ENCODE measurements around the gene KRTAP1-5.

The KRTAP1-5 gene

GRCh38 chr17:40993839-40994238 is 33.2 kb downstream of the KRTAP1-5 start, which contains the start of gene KRTAP3-3:
KRTAP3-3 (minus strand) TSS chr17:40994164; CDS start chr17:40994097, 67 bp downstream.
- H3K27ac ChIP-seq (ENCODE audit: low read depth, low read length): no peak within 1 kb of the TSS
- H3K9me3 ChIP-seq (ENCODE audit: control insufficient read depth in 5 of 5, low read length in 5 of 5): peaks cover 0 to 4% (median 2%) of the 10 kb centered on the region in 5 donors
- H3K9ac ChIP-seq (ENCODE audit: low read length in 5 of 5): no peak within 1 kb of the TSS
- no peaks in the 10 kb centered on the region for H3K36me3 ChIP-seq (ENCODE audit: control insufficient read depth in 5 of 5, insufficient read depth in 5 of 5, low read length in 5 of 5)
- H3K27me3 ChIP-seq (ENCODE audit: control insufficient read depth in 5 of 5, insufficient read depth in 4 of 5, low read length in 5 of 5): peaks cover 0 to 10% (median 4%) of the 10 kb centered on the region in 5 donors
- no peaks in the 10 kb centered on the region for H3K4me1 ChIP-seq (ENCODE audit: control insufficient read depth in 5 of 5, insufficient read depth in 5 of 5, low read length in 5 of 5)
- H3K4me3 ChIP-seq (ENCODE audit: low read depth in 1 of 5, low read length in 5 of 5): no peak within 1 kb of the TSS

DNA sequence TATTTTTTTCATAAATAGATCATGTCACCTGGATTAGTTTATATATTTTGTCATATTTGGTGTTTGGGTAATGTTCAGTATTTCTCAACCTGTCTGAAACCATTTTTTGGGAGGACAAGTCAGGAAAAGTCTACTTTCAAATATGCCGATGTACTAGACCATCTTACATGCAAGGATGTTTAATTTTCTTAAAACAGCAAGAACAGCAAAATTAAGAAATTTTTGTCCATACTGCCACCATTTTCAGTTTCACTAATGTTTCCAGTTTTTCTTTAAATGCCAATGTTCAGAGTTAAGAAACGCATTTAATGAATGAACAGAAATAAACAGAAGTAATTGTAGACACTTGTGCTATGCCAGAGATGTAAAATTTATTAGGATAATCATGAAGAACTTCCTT is 33.9 kb downstream of the KRTAP1-5 start:
- Histone ChIP-seq H3K27ac (ENCODE audit: low read depth, low read length) (no peak overlapping the region), H3K4me3 (ENCODE audit: low read depth in 1 of 5, low read length in 5 of 5) (no peak overlapping the region), H3K4me1 (ENCODE audit: control insufficient read depth in 5 of 5, insufficient read depth in 5 of 5, low read length in 5 of 5) (no peaks in the 10 kb centered on the region), H3K27me3 (ENCODE audit: control insufficient read depth in 5 of 5, insufficient read depth in 4 of 5, low read length in 5 of 5) (peaks cover 0 to 10% (median 4%) of the 10 kb centered on the region in 5 donors), H3K36me3 (ENCODE audit: control insufficient read depth in 5 of 5, insufficient read depth in 5 of 5, low read length in 5 of 5) (no peaks in the 10 kb centered on the region), H3K9me3 (ENCODE audit: control insufficient read depth in 5 of 5, low read length in 5 of 5) (peaks cover 0 to 4% (median 2%) of the 10 kb centered on the region in 5 donors), H3K9ac (ENCODE audit: low read length in 5 of 5) (no peak overlapping the region)

DNA sequence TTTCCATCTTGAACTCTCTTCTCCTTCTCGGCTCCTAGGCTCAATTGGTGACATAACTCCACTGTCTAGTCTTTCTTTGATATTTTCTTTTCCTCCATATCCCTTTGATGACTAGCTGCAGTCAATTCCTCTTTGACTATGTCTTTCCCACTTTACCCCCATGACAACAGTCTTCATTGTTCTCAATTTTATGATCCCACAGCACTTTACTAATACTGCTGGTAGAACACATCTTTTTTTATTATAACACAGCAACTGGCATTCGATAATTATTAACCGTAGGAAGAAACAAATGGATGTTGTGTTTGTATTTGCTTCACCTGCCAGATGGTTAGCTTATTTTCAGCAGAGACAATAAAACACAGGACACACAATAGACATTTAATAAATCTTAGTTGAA is 34.3 kb downstream of the KRTAP1-5 start:
- Histone ChIP-seq H3K4me1 (ENCODE audit: control insufficient read depth in 5 of 5, insufficient read depth in 5 of 5, low read length in 5 of 5) (no peaks in the 10 kb centered on the region), H3K4me3 (ENCODE audit: low read depth in 1 of 5, low read length in 5 of 5) (no peak overlapping the region), H3K27ac (ENCODE audit: low read depth, low read length) (no peak overlapping the region), H3K27me3 (ENCODE audit: control insufficient read depth in 5 of 5, insufficient read depth in 4 of 5, low read length in 5 of 5) (peaks cover 0 to 7% (median 4%) of the 10 kb centered on the region in 5 donors), H3K9ac (ENCODE audit: low read length in 5 of 5) (no peak overlapping the region), H3K9me3 (ENCODE audit: control insufficient read depth in 5 of 5, low read length in 5 of 5) (peaks cover 0 to 4% (median 2%) of the 10 kb centered on the region in 5 donors), H3K36me3 (ENCODE audit: control insufficient read depth in 5 of 5, insufficient read depth in 5 of 5, low read length in 5 of 5) (no peaks in the 10 kb centered on the region)

DNA sequence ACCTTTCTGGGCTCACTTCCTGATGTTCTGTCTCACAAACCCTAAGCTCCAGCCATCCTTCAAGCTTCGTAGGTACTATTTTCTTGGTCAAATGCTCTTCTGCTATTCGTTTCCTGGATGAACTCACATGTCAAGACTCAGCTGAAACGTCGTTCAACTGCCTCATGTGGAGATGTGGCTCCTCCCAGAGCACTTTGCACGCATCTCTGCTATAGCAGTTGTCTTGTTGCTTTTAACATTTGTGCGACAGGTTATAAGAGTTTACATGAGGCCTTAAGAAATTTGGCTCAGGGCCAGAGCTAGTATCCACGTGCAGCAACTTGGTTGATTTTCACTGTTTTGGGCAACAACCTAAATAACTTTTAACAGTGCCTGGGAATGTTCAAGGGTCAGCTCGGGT is 40.1 kb downstream of the KRTAP1-5 start:
- Histone ChIP-seq H3K27me3 (ENCODE audit: control insufficient read depth in 5 of 5, insufficient read depth in 4 of 5, low read length in 5 of 5) (peaks cover 0 to 8% (median 3%) of the 10 kb centered on the region in 5 donors), H3K9me3 (ENCODE audit: control insufficient read depth in 5 of 5, low read length in 5 of 5) (peaks cover 0 to 4% (median 2%) of the 10 kb centered on the region in 5 donors), H3K27ac (ENCODE audit: low read depth, low read length) (no peak overlapping the region), H3K4me1 (ENCODE audit: control insufficient read depth in 5 of 5, insufficient read depth in 5 of 5, low read length in 5 of 5) (no peaks in the 10 kb centered on the region), H3K9ac (ENCODE audit: low read length in 5 of 5) (no peak overlapping the region), H3K4me3 (ENCODE audit: low read depth in 1 of 5, low read length in 5 of 5) (no peak overlapping the region), H3K36me3 (ENCODE audit: control insufficient read depth in 5 of 5, insufficient read depth in 5 of 5, low read length in 5 of 5) (no peaks in the 10 kb centered on the region)

DNA sequence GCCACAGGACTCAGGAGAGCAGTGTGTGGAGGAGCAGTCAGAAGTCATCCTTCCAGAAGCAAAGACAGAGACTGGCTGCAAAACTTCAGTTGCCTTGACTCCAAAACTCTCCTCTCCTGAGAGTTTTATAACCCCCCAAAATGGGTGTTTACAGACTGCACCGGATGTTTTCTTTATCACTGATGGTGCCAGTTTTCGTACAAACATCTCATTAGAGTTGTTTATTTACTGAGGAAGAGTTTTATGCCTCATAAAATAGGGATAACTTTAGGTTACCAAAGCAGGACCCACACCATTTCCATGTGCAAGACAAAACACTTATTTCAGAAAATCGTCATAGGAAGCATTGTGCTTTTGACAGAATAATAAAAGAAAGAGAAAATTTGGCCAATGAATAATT is 42.8 kb downstream of the KRTAP1-5 start, which contains the start of gene KRT40:
TSS of gene KRT40 (minus strand) at position 101 of the 400 bp plus-strand sequence. CDS start at position 48, 53 bp downstream.
- Histone ChIP-seq H3K9me3 (ENCODE audit: control insufficient read depth in 5 of 5, low read length in 5 of 5) (no peaks in the 10 kb centered on the region), H3K4me3 (ENCODE audit: low read depth in 1 of 5, low read length in 5 of 5) (no peak within 1 kb of the TSS), H3K27me3 (ENCODE audit: control insufficient read depth in 5 of 5, insufficient read depth in 4 of 5, low read length in 5 of 5) (peaks cover 0 to 12% (median 3%) of the 10 kb centered on the region in 5 donors), H3K36me3 (ENCODE audit: control insufficient read depth in 5 of 5, insufficient read depth in 5 of 5, low read length in 5 of 5) (no peaks in the 10 kb centered on the region), H3K4me1 (ENCODE audit: control insufficient read depth in 5 of 5, insufficient read depth in 5 of 5, low read length in 5 of 5) (peaks cover 0 to 5% (median 4%) of the 10 kb centered on the region in 5 donors), H3K27ac (ENCODE audit: low read depth, low read length) (no peak within 1 kb of the TSS), H3K9ac (ENCODE audit: low read length in 5 of 5) (no peak within 1 kb of the TSS)

GRCh38 chr17:40981115-40981514 is 45.9 kb downstream of the KRTAP1-5 start:
- no peak overlapping the region for H3K27ac ChIP-seq (ENCODE audit: low read depth, low read length)
- H3K4me3 ChIP-seq (ENCODE audit: low read depth in 1 of 5, low read length in 5 of 5): no peak overlapping the region
- no peaks in the 10 kb centered on the region for H3K9me3 ChIP-seq (ENCODE audit: control insufficient read depth in 5 of 5, low read length in 5 of 5)
- peaks cover 0 to 12% (median 6%) of the 10 kb centered on the region in 5 donors for H3K27me3 ChIP-seq (ENCODE audit: control insufficient read depth in 5 of 5, insufficient read depth in 4 of 5, low read length in 5 of 5)
- no peaks in the 10 kb centered on the region for H3K36me3 ChIP-seq (ENCODE audit: control insufficient read depth in 5 of 5, insufficient read depth in 5 of 5, low read length in 5 of 5)
- H3K4me1 ChIP-seq (ENCODE audit: control insufficient read depth in 5 of 5, insufficient read depth in 5 of 5, low read length in 5 of 5): peaks cover 0 to 5% (median 4%) of the 10 kb centered on the region in 5 donors
- no peak overlapping the region for H3K9ac ChIP-seq (ENCODE audit: low read length in 5 of 5)

DNA sequence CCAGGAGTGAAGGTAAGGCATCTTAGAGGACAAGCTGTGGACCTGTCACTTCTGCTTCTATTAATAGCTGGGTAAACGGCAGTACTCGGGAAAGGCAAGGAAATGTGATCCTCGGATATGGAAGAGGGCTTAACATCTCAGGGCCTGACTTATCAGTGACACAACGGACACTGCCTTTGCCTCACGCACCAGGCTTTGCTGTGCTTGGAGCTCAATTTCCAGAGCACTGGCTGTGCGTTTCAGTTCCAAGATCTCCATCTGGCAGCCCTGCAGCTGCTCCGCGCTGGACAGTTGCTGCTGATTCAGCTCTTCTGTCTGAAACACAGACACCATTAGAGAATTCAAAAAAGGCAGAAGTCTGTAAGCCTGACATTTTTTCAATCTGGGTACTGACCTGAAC is 46.4 kb downstream of the KRTAP1-5 start:
- Histone ChIP-seq H3K4me1 (ENCODE audit: control insufficient read depth in 5 of 5, insufficient read depth in 5 of 5, low read length in 5 of 5) (peaks cover 0 to 5% (median 4%) of the 10 kb centered on the region in 5 donors), H3K36me3 (ENCODE audit: control insufficient read depth in 5 of 5, insufficient read depth in 5 of 5, low read length in 5 of 5) (no peaks in the 10 kb centered on the region), H3K9me3 (ENCODE audit: control insufficient read depth in 5 of 5, low read length in 5 of 5) (no peaks in the 10 kb centered on the region), H3K4me3 (ENCODE audit: low read depth in 1 of 5, low read length in 5 of 5) (no peak overlapping the region), H3K9ac (ENCODE audit: low read length in 5 of 5) (no peak overlapping the region), H3K27me3 (ENCODE audit: control insufficient read depth in 5 of 5, insufficient read depth in 4 of 5, low read length in 5 of 5) (peaks cover 0 to 12% (median 8%) of the 10 kb centered on the region in 5 donors), H3K27ac (ENCODE audit: low read depth, low read length) (no peak overlapping the region)

DNA sequence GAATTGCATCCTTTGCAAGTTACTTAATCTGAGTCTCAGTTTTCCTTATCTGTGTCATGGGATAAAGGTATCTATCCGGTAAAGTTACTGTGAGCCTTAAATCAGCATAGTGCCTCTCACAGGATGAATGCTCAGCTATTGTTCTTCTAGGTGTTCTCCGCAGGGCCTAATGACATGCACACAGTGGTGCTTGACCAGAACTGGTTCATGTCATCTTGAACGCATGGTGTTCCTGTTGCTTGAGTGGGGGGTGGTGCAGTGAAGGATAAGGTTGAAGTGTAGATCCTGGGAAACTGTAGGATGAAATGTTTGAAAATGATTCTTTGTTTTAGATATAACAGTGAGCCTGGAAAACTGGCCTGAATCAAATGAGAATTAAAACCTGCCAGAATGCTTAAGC is 46.9 kb downstream of the KRTAP1-5 start:
- Histone ChIP-seq H3K36me3 (ENCODE audit: control insufficient read depth in 5 of 5, insufficient read depth in 5 of 5, low read length in 5 of 5) (no peaks in the 10 kb centered on the region), H3K27ac (ENCODE audit: low read depth, low read length) (no peak overlapping the region), H3K4me1 (ENCODE audit: control insufficient read depth in 5 of 5, insufficient read depth in 5 of 5, low read length in 5 of 5) (peaks cover 0 to 5% (median 4%) of the 10 kb centered on the region in 5 donors), H3K4me3 (ENCODE audit: low read depth in 1 of 5, low read length in 5 of 5) (no peak overlapping the region), H3K9ac (ENCODE audit: low read length in 5 of 5) (no peak overlapping the region), H3K9me3 (ENCODE audit: control insufficient read depth in 5 of 5, low read length in 5 of 5) (no peaks in the 10 kb centered on the region), H3K27me3 (ENCODE audit: control insufficient read depth in 5 of 5, insufficient read depth in 4 of 5, low read length in 5 of 5) (peaks cover 0 to 12% (median 8%) of the 10 kb centered on the region in 5 donors)

GRCh38 chr17:40978575-40979151 is 48.3 kb downstream of the KRTAP1-5 start:
- Histone ChIP-seq H3K27me3 (ENCODE audit: control insufficient read depth in 5 of 5, insufficient read depth in 4 of 5, low read length in 5 of 5) (peaks cover 0 to 9% (median 7%) of the 10 kb centered on the region in 5 donors), H3K9ac (ENCODE audit: low read length in 5 of 5) (no peak overlapping the region), H3K9me3 (ENCODE audit: control insufficient read depth in 5 of 5, low read length in 5 of 5) (no peaks in the 10 kb centered on the region), H3K36me3 (ENCODE audit: control insufficient read depth in 5 of 5, insufficient read depth in 5 of 5, low read length in 5 of 5) (no peaks in the 10 kb centered on the region), H3K4me3 (ENCODE audit: low read depth in 1 of 5, low read length in 5 of 5) (no peak overlapping the region), H3K27ac (ENCODE audit: low read depth, low read length) (no peak overlapping the region), H3K4me1 (ENCODE audit: control insufficient read depth in 5 of 5, insufficient read depth in 5 of 5, low read length in 5 of 5) (peaks cover 0 to 5% (median 4%) of the 10 kb centered on the region in 5 donors)

Data from subcutaneous abdominal adipose tissue (tissue), 5 donors.